22Rv1 (cell line): ENCODE measurements around the gene TMPRSS11D.

ENCODE experiments used
- ZFX ChIP-seq: fragments of 450-650 bp; IDR thresholded peaks from 2 replicates; pipeline ENCODE4 v1.6.1; 2017; ENCODE audit warnings: antibody characterized with exemption, borderline replicate concordance
- TF ChIP-seq, protein P1 (sequence below): fragments of 450-650 bp; IDR thresholded peaks from 2 replicates; pipeline ENCODE4 v1.5.1; 2017; ENCODE audit warnings: mild to moderate bottlenecking

DNA sequence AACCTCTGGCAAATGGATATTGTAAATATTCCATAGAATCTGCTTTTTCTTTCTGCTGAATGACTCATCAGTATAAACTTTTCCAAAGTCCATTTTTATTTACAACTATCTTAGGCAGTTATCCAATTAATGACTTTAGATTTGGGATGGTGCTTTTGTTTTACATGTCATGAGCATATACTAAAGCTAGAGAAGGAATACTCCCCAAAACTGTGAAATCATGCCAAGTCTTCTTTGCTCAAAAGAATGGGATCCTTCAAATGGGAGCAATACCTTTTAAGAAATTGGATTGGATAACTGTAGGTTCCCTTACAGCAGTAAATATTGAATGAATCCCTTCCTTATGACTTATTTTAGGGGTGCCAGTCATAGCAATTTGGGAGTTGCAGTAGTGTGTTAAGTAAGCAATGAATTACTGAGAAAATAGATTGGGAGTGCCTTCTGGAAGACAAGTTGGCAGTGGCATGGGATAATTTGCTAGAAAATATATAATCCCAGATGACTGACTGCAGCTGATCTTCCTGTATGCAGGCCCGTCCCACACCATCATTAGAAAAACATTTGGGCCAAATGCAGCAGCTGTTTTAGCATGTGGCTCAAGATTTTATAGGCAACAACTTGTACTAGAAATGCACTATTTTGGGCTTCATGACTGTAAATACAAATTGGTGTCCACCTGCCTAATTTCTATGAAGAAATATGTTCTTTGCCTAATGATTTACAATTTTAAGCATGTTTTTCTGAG, 2.8 kb downstream of the TMPRSS11D start:
- no peak for TF ChIP-seq ZFX
- TF ChIP-seq, protein P1, sequence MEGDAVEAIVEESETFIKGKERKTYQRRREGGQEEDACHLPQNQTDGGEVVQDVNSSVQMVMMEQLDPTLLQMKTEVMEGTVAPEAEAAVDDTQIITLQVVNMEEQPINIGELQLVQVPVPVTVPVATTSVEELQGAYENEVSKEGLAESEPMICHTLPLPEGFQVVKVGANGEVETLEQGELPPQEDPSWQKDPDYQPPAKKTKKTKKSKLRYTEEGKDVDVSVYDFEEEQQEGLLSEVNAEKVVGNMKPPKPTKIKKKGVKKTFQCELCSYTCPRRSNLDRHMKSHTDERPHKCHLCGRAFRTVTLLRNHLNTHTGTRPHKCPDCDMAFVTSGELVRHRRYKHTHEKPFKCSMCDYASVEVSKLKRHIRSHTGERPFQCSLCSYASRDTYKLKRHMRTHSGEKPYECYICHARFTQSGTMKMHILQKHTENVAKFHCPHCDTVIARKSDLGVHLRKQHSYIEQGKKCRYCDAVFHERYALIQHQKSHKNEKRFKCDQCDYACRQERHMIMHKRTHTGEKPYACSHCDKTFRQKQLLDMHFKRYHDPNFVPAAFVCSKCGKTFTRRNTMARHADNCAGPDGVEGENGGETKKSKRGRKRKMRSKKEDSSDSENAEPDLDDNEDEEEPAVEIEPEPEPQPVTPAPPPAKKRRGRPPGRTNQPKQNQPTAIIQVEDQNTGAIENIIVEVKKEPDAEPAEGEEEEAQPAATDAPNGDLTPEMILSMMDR = no peak
